ENCODE results near the gene ATP6V1F.
"Not testable (repeated sequence)": the region's sequence is repeated elsewhere in the genome, so short reads cannot be mapped to it uniquely, and the experiment has no call there.

Gene ATP6V1F

GRCh38 chr7:128903621-128904361 lies 41.1 kb downstream of the ATP6V1F start:
- no peak for DNase-seq

- no peak for DNase-seq
These were observed 41.9 kb downstream of the ATP6V1F start for GRCh38 chr7:128904381-128905197.

GRCh38 chr7:128906001-128906765 lies 43.5 kb downstream of the ATP6V1F start:
- no peak for DNase-seq

GRCh38 chr7:128906766-128907559 lies 44.3 kb downstream of the ATP6V1F start:
- no peak for DNase-seq

- no peak for DNase-seq
These were observed 46.3 kb downstream of the ATP6V1F start for GRCh38 chr7:128908750-128909624.

GRCh38 chr7:128909625-128910568 lies 47.2 kb downstream of the ATP6V1F start:
- no peak for DNase-seq

GRCh38 chr7:128910569-128910945 lies 47.9 kb downstream of the ATP6V1F start, which contains the start of gene KCP:
Gene KCP (minus strand): TSS chr7:128910709. CDS start chr7:128910676, 33 bp downstream.
- no peak for DNase-seq

- DNase-seq, result no peak
These were observed 48.9 kb downstream of the ATP6V1F start for GRCh38 chr7:128911423-128912031.

- no peak for DNase-seq
These were observed 49.6 kb downstream of the ATP6V1F start for GRCh38 chr7:128912281-128912680.

- DNase-seq, result not testable (repeated sequence)
These were observed 50.2 kb downstream of the ATP6V1F start for GRCh38 chr7:128912709-128913495.

GRCh38 chr7:128913870-128914565 lies 51.4 kb downstream of the ATP6V1F start:
- DNase-seq, result no peak

GRCh38 chr7:128914566-128915151 lies 52.0 kb downstream of the ATP6V1F start:
- no peak for DNase-seq

- DNase-seq, result no peak
These were observed 52.7 kb downstream of the ATP6V1F start for GRCh38 chr7:128915271-128915819.

Data from activated T-cell treated with anti-CD3 and anti-CD28 coated beads, Interleukin-2, amount 50 U/mL, for 1 hour (primary cell).